Measurements from ENCODE around the gene IL17RC.

The IL17RC gene

DNA sequence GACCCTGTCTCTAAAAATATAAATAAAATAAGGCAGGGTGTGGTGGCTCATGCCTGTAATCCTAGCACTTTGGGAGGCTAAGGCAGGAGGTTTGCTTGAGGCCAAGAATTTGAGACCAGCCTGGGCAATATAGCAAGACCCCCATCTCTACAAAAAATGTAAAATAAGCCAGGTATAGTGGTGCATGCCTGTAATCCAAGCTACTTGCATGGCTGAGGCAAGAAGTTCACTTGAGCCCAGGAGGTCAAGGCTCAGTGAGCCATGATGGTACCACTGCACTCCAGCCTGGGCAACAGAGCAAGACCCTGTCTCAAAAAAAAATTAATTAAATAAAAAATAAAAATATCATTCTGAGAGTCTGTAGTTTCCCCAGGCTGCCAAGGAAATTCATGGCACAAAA, 30.6 kb upstream of the IL17RC start:
- DNase-seq (ENCODE audit: low read depth), result no peak
- H3K4me3 ChIP-seq (ENCODE audit: control insufficient read depth, low read depth, low read length), result no peak overlapping the region
- TF ChIP-seq, protein P1, sequence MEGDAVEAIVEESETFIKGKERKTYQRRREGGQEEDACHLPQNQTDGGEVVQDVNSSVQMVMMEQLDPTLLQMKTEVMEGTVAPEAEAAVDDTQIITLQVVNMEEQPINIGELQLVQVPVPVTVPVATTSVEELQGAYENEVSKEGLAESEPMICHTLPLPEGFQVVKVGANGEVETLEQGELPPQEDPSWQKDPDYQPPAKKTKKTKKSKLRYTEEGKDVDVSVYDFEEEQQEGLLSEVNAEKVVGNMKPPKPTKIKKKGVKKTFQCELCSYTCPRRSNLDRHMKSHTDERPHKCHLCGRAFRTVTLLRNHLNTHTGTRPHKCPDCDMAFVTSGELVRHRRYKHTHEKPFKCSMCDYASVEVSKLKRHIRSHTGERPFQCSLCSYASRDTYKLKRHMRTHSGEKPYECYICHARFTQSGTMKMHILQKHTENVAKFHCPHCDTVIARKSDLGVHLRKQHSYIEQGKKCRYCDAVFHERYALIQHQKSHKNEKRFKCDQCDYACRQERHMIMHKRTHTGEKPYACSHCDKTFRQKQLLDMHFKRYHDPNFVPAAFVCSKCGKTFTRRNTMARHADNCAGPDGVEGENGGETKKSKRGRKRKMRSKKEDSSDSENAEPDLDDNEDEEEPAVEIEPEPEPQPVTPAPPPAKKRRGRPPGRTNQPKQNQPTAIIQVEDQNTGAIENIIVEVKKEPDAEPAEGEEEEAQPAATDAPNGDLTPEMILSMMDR (conservative IDR thresholded peaks at IDR 0.05; ENCODE audit: control insufficient read depth, insufficient read depth, low read depth, low read length), result no peak

DNA sequence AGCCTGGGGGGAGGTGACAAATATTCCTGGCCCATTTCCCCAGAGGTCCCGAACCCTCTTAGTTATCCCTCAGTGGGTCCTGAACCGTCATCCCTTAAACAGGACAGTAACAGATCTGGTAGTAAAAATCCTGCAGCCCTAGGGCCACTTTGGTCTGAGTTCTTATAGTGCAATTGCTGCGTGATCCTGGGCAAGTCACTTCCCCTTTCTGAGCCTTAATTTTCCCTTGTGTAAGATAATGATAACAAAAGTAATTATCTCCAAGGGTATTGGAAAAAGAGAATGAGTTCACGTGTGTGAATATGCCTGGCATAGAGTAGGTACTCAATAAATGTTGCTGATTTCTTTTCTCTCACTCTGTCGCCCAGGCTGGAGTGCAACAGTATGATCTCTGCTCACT, 29.4 kb upstream of the IL17RC start:
- DNase-seq (ENCODE audit: low read depth), result no peak
- TF ChIP-seq, protein P1 (conservative IDR thresholded peaks at IDR 0.05; ENCODE audit: control insufficient read depth, insufficient read depth, low read depth, low read length), result no peak
- no peak overlapping the region for H3K4me3 ChIP-seq (ENCODE audit: control insufficient read depth, low read depth, low read length)

DNA sequence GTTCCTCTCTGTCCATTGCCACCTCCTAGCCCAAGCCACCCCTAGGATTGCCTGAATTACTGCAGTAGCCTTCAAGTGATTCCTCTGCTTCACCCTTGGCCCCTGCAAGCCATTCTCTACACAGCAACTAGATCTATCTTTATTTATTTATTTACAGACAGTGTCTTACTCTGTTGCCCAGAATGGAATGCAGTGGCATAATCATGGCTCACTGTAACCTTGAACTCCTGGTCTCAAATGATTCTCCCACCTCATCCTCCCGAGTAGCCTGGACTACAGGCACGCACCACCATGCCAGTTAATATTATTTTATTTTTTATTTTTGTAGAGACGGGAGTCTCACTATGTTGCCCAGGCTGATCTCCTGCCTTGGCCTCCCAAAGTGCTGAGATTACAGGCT, 28.4 kb upstream of the IL17RC start:
- TF ChIP-seq, protein P1 (conservative IDR thresholded peaks at IDR 0.05; ENCODE audit: control insufficient read depth, insufficient read depth, low read depth, low read length), result no peak
- no peak overlapping the region for H3K4me3 ChIP-seq (ENCODE audit: control insufficient read depth, low read depth, low read length)
- no peak for DNase-seq (ENCODE audit: low read depth)

DNA sequence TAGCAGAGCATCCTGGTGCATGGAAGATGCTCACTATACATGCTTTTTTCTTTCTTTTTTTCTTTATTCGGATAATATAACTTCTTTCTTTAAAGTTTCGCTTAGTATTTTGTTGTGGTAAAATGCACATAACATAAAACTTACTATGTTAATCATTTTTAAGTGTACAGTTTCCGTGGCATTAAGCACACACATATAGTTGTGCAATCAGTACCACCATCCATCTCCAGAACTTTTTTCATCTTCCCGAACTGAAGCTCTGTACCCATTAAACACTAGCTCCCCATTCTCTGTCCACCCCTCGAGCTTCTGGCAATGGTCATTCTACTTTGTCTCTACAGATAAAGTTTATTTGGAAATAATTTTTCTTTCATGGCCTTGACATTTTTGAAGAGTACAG, 27.5 kb upstream of the IL17RC start:
- no peak overlapping the region for H3K4me3 ChIP-seq (ENCODE audit: control insufficient read depth, low read depth, low read length)
- TF ChIP-seq, protein P1 (conservative IDR thresholded peaks at IDR 0.05; ENCODE audit: control insufficient read depth, insufficient read depth, low read depth, low read length), result no peak
- no peak for DNase-seq (ENCODE audit: low read depth)

DNA sequence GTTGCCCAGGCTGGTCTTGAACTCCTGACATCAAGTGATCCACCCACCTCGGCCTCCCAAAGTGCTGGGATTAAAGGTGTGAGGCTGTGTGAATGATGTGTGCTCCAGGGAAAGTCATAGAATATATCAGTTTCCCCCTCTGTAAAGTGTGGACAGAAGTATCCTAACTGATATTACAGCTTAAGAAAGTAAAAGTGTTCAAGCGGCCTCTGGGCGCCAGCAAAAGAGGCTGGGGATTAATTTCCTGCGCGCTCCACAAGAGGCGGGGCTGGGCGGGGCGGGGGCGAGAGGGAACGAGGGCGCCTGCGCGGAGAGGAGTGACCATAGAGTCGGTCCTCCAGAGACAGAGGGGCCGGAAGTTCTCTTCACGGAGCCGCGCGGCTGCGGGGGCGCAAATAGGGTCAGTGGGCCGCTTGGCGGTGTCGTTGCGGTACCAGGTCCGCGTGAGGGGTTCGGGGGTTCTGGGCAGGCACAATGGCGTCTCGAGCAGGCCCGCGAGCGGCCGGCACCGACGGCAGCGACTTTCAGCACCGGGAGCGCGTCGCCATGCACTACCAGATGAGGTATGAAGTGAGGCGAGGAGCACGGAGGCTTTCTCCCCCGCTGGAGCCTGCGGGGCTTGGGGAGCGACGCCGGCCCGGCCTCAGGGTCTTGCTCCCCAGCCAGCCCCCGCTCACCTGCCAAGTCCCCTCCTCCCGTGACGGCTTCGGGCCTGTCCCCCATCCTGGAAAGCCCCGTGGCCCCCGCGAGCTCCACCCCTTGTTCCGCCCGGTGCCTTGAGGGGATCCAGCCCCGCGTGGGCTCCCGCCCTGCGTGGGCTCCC, 26.4 kb upstream of the IL17RC start, which contains the start of gene JAGN1:
TSS of gene JAGN1 (plus strand) at position 362 of the 823 bp plus-strand sequence. CDS start at position 475, 113 bp downstream.
- peak within 1 kb of the TSS; percentile 92 for H3K4me3 ChIP-seq (ENCODE audit: control insufficient read depth, low read depth, low read length)
- TF ChIP-seq, protein P1 (conservative IDR thresholded peaks at IDR 0.05; ENCODE audit: control insufficient read depth, insufficient read depth, low read depth, low read length), result no peak
- DNase-seq (ENCODE audit: low read depth), result peak; percentile 86

DNA sequence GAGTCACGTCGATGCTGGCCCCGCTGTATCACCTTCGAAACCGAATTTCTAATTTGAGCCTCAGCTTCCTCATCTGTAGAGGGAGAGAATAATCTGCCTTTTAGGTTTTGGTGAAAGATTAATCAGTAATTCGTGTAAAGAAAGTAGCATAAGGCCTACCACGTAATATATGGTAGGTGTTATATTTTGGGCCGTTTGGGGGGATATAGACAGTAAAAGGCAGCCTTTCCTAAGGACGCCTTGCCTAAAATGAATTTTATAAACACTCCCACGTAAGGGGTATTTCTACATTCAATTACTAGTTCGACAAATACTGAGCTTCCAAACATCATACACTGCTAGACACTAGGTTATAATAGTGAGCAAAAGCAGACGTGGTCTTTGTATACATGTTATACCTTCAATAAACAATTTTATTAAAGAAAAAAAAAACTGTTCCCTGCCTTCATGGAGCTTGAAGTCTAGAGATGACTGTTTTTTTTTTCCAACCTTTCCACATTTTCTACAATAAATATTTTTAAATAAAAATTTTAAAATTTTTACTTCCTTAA, 25.8 kb upstream of the IL17RC start:
- TF ChIP-seq, protein P1 (conservative IDR thresholded peaks at IDR 0.05; ENCODE audit: control insufficient read depth, insufficient read depth, low read depth, low read length), result no peak
- DNase-seq (ENCODE audit: low read depth), result no peak
- peak overlapping the region; percentile 92 for H3K4me3 ChIP-seq (ENCODE audit: control insufficient read depth, low read depth, low read length)

All from fibroblast of mammary gland (primary cell).